HEK293T (cell line): ENCODE data around the gene MRPS34.

Source experiments
- CTCF ChIA-PET: fragments of 350-600 bp; formaldehyde crosslinking; extraction: SDS; loops from one replicate; lab custom pipeline; 2021; ENCODE audit warnings: antibody characterized with exemption, inconsistent platforms; lab: Yijun Ruan, JAX
- POLR2A ChIA-PET: fragments of 350-600 bp; formaldehyde crosslinking; extraction: SDS; loops from one replicate; lab custom pipeline; 2020; ENCODE audit warnings: antibody characterized with exemption, inconsistent platforms; lab: Yijun Ruan, JAX
- DNase-seq: peaks from one replicate; pipeline ENCODE4 v3.0.0; 2012; ENCODE audit warnings: mixed read lengths; ENCODE audit errors: extremely low spot score
- ARNT ChIP-seq: fragments of 450-650 bp; IDR thresholded peaks from 2 replicates; pipeline ENCODE4 v1.6.1; 2017; ENCODE audit warnings: mild to moderate bottlenecking
- BHLHE40 ChIP-seq: fragments of 450-650 bp; IDR thresholded peaks from 2 replicates; pipeline ENCODE4 v1.6.1; 2016; ENCODE audit warnings: mild to moderate bottlenecking, moderate library complexity, borderline replicate concordance
- CTBP1 ChIP-seq: fragments of 450-650 bp; IDR thresholded peaks from 2 replicates; pipeline ENCODE4 v1.6.1; 2016; ENCODE audit warnings: borderline replicate concordance
- ELF4 ChIP-seq: fragments of 450-650 bp; IDR thresholded peaks from 2 replicates; pipeline ENCODE4 v1.6.1; 2017; ENCODE audit warnings: antibody characterized with exemption
- FOXA1 ChIP-seq: fragments of 450-650 bp; IDR thresholded peaks from 2 replicates; pipeline ENCODE4 v1.6.1; 2016; ENCODE audit warnings: mild to moderate bottlenecking
- FOXK2 ChIP-seq: fragments of 450-650 bp; IDR thresholded peaks from 2 replicates; pipeline ENCODE4 v1.6.1; 2016; ENCODE audit warnings: mild to moderate bottlenecking
- FOXM1 ChIP-seq: fragments of 450-650 bp; IDR thresholded peaks from 2 replicates; pipeline ENCODE4 v1.6.1; 2017; ENCODE audit warnings: mild to moderate bottlenecking, borderline replicate concordance
- HDGF ChIP-seq: fragments of 450-650 bp; IDR thresholded peaks from 2 replicates; pipeline ENCODE4 v1.6.1; 2017; ENCODE audit warnings: antibody characterized with exemption, borderline replicate concordance
- L3MBTL2 ChIP-seq: fragments of 450-650 bp; conservative IDR thresholded peaks from 2 replicates; pipeline ENCODE4 v1.6.1; 2016; ENCODE audit warnings: mild to moderate bottlenecking
- LEF1 ChIP-seq: fragments of 450-650 bp; IDR thresholded peaks from 2 replicates; pipeline ENCODE4 v1.6.1; 2017; ENCODE audit warnings: mild to moderate bottlenecking, borderline replicate concordance
- NFRKB ChIP-seq: fragments of 450-650 bp; IDR thresholded peaks from 2 replicates; pipeline ENCODE4 v1.6.1; 2016; ENCODE audit warnings: mild to moderate bottlenecking, moderate library complexity
- SP1 ChIP-seq: fragments of 450-650 bp; IDR thresholded peaks from 2 replicates; pipeline ENCODE4 v1.6.1; 2017
- SUZ12 ChIP-seq: fragments of 450-650 bp; IDR thresholded peaks from 2 replicates; pipeline ENCODE4 v1.6.1; 2016; ENCODE audit warnings: mild to moderate bottlenecking
- TARDBP ChIP-seq: fragments of 450-650 bp; IDR thresholded peaks from 2 replicates; pipeline ENCODE4 v1.6.1; 2016
- ZNF384 ChIP-seq: fragments of 450-650 bp; IDR thresholded peaks from 2 replicates; pipeline ENCODE4 v1.6.1; 2016
- TF ChIP-seq, protein P1 (sequence below): fragments of 450-650 bp; IDR thresholded peaks from 2 replicates; pipeline ENCODE4 v1.6.1; 2016

Gene MRPS34

DNA sequence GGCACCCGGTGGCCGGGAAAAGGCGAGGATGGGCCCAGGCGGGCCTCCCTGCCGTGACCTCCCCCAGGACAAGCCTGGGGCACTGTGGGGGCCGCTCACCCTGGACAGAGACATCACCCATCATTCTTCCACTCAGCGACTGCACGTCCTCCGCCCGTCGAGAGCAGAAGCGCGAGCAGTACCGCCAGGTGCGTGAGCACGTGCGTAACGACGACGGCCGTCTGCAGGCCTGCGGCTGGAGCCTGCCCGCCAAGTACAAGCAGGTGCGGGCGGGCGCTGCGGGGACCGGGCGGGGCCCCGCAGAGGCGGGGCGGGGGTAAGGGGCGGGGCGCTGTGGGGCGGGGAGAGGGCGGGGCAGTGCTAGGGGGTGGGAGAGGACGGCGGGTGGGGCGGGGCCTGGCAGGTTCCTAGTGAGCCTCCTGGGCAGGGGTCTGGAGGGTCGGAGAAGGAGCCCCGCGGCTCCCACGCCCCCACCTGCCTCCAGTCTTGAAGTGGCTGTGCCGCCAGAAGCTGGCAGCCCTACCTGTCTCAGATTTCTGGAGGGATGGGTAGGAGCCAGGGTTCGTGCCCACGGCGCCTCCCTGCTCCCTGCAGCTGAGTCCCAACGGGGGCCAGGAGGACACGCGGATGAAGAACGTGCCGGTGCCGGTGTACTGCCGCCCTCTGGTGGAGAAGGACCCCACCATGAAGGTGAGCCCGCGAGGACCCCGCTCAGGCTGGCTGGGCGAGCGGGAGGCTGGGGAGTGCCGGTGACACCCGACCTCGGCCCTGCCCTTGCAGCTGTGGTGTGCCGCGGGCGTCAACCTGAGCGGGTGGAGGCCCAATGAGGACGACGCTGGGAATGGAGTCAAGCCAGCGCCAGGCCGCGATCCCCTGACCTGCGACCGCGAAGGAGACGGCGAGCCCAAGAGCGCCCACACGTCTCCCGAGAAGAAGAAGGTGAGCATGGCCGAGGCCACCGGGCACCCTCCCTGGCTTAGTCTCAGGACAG is 9.1 kb downstream of the MRPS34 start:
- DNase-seq, result peak; percentile 40
- TF ChIP-seq TARDBP (no peak), FOXM1 (no peak), FOXA1 (no peak), LEF1 (no peak), BHLHE40 (no peak), NFRKB (no peak), ZNF384 (no peak), FOXK2 (no peak), CTBP1 (no peak)
- TF ChIP-seq, protein P1, sequence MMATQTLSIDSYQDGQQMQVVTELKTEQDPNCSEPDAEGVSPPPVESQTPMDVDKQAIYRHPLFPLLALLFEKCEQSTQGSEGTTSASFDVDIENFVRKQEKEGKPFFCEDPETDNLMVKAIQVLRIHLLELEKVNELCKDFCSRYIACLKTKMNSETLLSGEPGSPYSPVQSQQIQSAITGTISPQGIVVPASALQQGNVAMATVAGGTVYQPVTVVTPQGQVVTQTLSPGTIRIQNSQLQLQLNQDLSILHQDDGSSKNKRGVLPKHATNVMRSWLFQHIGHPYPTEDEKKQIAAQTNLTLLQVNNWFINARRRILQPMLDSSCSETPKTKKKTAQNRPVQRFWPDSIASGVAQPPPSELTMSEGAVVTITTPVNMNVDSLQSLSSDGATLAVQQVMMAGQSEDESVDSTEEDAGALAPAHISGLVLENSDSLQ, result no peak
- CTCF ChIA-PET, result no interaction called here
- POLR2A ChIA-PET, result interaction anchor here (1.2 to 1.5 kb wide), 2 partner anchors 9 to 86 kb away, joined by 5 read pairs; partner anchors contain the start of genes EME2, JPT2 and MRPS34

- TF ChIP-seq, protein P1, result no peak
- TF ChIP-seq ELF4, result no peak
- no peak for TF ChIP-seq TARDBP
- POLR2A ChIA-PET, result no interaction called here
- CTCF ChIA-PET, result interaction anchor here (0.7 kb wide), 1 partner anchor 85 kb away, joined by 4 read pairs; the partner anchor contains the start of gene JPT2
- DNase-seq, result no peak
Observed at GRCh38 chr16:1762879-1763520, 9.9 kb downstream of the MRPS34 start.

DNA sequence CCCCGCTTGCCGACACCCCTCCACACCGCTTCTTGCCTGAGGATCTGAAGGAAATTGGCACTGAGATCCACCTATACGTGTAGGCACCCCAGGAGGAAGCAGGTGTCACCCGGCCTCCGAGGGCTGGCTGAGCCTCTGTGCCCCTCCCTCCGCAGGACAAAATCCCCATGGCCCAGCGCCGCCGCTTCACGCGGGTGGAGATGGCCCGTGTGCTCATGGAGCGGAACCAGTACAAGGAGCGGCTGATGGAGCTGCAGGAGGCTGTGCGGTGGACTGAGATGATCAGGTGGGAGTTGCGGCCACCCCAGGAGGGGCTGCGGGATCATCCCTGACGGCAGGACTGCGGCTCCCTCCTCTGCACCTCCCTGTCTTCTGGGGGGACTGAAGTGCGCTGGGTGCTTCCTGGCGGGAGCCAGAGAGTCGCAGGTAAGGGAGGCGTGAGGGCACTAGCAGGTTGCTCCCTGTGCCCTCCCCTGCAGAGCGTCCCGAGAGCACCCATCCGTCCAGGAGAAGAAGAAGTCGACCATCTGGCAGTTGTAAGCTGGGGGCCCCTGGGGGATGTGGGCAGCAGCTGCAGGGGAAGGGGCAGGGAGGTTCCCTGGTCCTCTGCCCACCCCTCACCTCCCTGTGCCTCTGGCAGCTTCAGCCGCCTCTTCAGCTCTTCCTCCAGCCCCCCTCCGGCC is 10.6 kb downstream of the MRPS34 start:
- TF ChIP-seq BHLHE40, result no peak
- no peak for TF ChIP-seq L3MBTL2
- TF ChIP-seq ELF4, result no peak
- no peak for TF ChIP-seq ZNF384
- TF ChIP-seq FOXA1, result no peak
- TF ChIP-seq CTBP1, result no peak
- no peak for TF ChIP-seq ARNT
- no peak for TF ChIP-seq FOXM1
- TF ChIP-seq, protein P1, result no peak
- TF ChIP-seq FOXK2, result no peak
- no peak for TF ChIP-seq LEF1
- TF ChIP-seq NFRKB, result no peak
- no peak for DNase-seq
- POLR2A ChIA-PET, result no interaction called here
- CTCF ChIA-PET, result interaction anchor here (0.7 kb wide), 1 partner anchor 84 kb away, joined by 4 read pairs; the partner anchor contains the start of gene JPT2

- POLR2A ChIA-PET, result no interaction called here
Observed at GRCh38 chr16:1761751-1762150, 11.2 kb downstream of the MRPS34 start.

GRCh38 chr16:1760911-1761310 is 12.0 kb downstream of the MRPS34 start:
- TF ChIP-seq L3MBTL2 (no peak), TARDBP (no peak), BHLHE40 (no peak), HDGF (no peak), FOXA1 (no peak), ZNF384 (no peak), CTBP1 (no peak), FOXK2 (no peak), LEF1 (no peak), SP1 (no peak), ELF4 (no peak), SUZ12 (no peak)
- DNase-seq, result no peak
- POLR2A ChIA-PET, result interaction anchor here (1.3 kb wide), 1 partner anchor 11 kb away, joined by 5 read pairs; the partner anchor contains the start of genes EME2 and NME3
- CTCF ChIA-PET, result no interaction called here

More at GRCh38 chr16:1761751-1762150, 11.2 kb downstream of the MRPS34 start:
- CTCF ChIA-PET, result no interaction called here
- DNase-seq, result no peak
- TF ChIP-seq NFRKB (no peak), L3MBTL2 (no peak), ARNT (no peak), FOXK2 (no peak), SP1 (no peak), FOXM1 (no peak), BHLHE40 (no peak), ZNF384 (no peak)
- TF ChIP-seq, protein P1, result no peak
